ENCODE results near the gene PDE4D. TPM values are rescaled to one million over a fixed set of nuclear protein-coding genes. Genes with fewer than 3 reads are reported as not detected.
"Not testable (repeated sequence)": the region's sequence is repeated elsewhere in the genome, so short reads cannot be mapped to it uniquely, and the experiment has no call there.

PDE4D gene
- total RNA-seq, 2 donors from 2014 or later = 33.8 to 82.6 TPM

DNA sequence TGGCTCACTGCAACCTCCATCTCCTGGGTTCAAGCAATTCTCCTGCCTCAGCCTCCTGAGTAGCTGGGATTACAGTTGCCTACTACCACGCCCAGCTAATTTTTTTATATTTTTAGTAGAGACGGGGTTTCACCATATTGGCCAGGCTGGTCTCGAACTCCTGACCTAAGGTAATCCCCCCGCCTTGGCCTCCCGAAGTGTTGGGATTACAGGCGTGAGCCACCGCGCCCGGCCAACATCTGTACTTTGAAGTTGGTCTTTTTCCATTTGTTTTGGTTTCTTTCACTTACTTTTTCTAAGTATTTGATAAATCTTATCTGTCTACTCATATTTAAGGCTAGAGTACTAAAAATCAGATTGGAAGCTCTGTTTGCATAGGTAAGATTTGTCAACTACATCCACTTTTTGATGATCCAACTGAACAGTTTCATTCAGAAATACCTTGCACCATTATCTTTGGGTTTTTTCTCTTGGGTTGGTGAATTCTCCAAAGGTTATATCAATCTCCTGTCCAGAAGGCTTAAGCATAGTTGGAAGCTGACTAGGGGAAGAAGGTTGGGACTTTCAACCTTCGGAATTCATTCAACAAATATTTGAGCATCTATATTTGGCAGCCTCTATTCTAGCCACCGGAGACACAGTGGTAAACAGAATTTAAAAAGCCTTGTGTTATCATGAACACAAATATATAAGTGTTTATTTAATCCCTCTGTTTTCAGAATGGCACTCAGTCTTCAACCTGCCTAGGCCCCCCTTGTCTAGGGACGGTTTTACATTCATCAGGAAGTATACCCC lies 821.6 kb downstream of the PDE4D start:
- intact Hi-C loops (cut with DNase I) = no loop called here

DNA sequence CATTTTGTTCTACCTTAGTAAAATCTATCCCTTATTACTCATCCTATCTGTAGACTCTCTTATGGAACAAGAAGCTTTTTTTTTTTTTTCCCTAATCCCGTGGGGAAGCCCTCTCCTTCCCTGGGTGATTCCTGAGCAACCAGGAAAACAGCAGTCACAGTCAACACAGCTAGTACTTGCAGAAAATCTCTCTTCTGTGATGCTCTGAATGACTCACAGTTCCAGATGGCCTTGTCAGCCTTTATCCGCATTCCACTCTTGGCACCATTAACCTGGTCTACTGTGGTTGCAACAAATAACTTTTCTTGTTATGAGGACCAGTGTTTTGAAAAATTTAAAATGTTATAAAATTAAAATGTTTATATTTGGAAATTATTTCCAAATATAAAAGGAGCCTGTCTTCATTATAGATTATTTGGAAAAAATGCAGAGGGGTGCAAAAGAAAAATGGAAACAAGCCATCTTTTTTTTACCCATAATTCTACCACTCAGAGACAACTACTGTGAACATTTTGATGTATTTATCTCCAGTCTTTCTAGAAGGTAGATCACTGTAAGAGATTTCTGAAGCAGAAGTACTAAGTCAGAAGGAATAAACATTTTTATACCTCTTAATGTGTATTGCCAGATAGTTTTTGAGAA lies 824.0 kb downstream of the PDE4D start:
- peak; percentile 26 for DNase-seq
- intact Hi-C loops (cut with DNase I) = no loop called here
- ATAC-seq = peak; percentile 71 to 96

More for the DNA sequence above, 821.6 kb downstream of the PDE4D start:
- no peak for DNase-seq
- no peak for ATAC-seq

DNA sequence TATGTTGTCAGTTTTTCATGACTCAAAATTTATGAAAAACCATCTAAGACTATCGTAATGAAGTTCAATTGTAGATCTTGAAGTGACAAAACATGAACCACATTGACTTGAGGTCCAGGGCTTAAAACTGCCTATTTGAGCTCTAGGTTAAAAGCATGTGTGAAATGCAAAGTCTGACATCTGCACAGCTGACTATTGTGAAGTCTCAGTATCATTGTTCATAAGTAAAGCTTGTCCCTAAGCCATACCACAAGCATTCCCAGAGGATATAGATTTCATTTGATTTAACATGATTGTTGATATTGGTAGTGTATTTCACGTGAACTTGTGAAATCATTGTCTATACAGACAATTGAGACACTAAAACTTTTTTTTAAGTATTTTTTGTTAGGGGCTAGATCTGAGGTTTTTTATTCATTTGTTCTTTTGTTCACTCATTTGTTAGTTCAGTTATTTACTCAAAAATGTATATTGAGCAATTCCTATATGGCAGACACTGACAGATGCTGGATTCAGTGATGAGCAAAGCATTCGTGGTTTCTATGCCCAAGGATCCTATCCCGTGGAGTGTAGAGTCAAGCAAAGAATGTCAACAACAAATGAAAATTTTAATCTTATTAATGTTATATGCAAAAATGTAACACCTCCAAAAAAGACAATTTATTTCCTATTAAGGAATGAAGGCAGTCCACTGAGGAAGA lies 825.4 kb downstream of the PDE4D start:
- no peak for DNase-seq
- ATAC-seq = no peak
- intact Hi-C loops (cut with DNase I) = no loop called here

DNA sequence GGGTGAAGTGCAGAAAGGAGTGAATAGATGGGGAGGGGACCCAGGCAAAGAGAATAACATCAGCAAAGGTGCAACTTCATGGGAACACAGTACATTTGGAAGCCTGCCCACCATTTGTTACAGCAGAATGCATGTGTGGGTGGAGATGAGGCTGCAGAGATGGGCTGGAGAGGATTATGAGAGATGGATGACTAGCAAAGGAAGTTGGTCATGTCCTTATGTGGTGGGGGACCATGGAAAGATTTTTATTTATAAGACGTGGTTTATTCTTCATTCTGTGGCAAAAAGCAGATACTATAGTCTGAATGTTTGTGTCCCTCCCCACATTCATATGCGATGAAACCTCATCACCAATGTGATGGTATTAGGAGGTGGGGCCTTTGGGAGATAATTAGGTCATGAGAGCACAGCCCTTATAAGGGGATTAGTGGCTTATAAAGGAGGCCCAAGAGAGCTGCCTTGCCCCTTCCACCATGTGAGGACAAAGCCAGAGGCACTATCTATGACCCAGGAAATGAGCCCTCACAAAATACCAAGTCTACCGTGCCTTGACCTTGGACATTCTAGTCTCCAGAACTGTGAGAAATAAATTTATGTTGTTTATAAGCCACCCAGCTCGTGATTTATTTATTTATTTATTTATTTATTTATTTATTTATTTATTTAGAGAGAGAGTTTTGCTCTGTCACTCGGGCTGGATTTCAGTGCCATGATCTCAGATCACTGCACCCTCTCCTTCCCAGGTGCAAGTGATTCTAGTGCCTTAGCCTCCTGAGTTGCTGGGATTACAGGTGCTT lies 827.0 kb downstream of the PDE4D start:
- DNase-seq (no peak), ATAC-seq (no peak)
- intact Hi-C loops (cut with DNase I) = no loop called here

DNA sequence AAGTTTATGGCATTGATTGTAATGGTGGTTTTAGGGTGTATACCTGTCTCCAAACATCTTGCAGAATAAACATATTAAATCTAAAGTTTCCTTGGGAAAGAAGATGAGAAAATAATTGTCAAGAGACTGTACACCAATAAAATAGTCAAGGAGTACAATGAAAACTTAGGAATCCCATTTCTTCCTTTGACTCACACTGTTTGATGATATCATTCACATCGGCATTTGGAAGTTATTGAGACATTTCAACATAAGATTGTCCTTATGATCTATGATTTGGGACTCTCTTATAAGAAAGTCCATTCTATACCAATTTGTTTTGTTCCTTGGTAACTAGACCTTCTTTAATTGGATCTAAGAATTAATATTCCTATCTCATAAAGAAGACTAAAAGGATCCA lies 828.0 kb downstream of the PDE4D start:
- DNase-seq (no peak), ATAC-seq (no peak)
- intact Hi-C loops (cut with DNase I) = no loop called here

DNA sequence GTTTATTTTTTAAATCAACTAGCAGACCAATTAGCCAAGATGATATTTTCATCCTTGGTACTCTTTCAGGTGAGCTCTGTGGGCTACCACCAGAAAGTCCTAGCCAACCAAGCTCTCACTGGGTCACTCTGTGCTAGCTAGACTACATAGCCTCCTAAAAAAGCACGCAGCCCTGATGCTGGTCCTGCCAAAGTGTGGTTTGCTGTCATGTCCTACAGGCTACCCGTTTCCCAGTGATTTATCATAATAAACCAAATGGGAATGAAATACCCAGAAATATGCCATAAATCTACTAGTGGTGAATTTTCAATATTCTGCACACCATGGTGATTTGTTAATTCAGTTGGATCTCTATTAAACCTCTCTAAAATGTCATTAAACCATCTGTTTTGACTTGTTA lies 829.2 kb downstream of the PDE4D start:
- ATAC-seq = peak; percentile 34 to 44
- intact Hi-C loops (cut with DNase I) = no loop called here
- DNase-seq = no peak

DNA sequence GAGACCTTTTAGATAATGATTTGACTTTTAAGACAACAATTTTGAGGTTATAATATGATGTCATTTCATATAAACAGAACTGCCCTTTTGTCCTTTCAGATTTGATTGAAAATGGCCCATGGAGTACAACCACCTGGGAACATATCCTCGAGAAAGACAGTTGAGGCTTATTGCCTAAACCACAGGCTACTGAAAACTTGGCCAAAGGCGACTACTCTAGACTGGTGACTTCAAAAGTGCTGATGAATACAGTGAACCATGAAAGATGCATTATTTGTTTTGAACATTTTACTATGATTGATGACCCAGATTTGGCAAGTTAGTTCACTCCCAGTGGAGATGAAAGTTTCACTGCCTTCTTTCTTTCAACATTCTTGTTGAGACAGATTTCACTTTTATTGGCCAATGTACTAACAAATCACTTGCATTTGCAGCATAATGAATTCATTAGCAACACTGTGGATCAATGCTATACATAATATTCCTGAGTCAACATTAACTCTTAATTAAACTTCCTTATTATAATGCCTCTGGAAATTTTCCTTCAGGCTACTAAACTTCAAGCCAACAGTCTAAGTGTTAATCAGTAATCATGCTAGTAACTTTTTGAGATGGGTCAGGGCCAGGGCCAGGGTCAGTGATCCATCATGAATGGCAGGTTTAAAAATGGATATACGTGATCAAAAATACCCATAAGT lies 830.4 kb downstream of the PDE4D start:
- DNase-seq (no peak), ATAC-seq (peak; percentile 53 to 78)
- intact Hi-C loops (cut with DNase I) = no loop called here

DNA sequence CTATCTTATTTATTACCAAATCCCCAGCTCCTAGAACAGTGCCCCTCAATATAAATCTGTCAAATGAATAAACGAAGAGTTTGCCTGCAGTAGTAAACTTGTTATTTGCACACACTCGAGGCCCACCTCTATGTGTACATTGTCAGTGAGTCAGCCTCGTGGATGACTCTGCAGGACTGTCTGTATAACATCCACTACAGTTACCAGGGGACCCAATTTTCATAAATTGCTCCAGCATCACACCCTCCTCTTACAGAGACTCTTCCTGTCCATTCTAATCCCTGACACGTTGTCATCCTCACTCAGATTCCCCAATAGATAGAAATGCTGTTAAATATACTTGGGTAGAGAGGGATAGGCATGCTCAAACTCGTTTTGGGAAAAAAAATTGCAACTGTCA lies 832.1 kb downstream of the PDE4D start:
- intact Hi-C loops (cut with DNase I) = no loop called here
- ATAC-seq = no peak

DNA sequence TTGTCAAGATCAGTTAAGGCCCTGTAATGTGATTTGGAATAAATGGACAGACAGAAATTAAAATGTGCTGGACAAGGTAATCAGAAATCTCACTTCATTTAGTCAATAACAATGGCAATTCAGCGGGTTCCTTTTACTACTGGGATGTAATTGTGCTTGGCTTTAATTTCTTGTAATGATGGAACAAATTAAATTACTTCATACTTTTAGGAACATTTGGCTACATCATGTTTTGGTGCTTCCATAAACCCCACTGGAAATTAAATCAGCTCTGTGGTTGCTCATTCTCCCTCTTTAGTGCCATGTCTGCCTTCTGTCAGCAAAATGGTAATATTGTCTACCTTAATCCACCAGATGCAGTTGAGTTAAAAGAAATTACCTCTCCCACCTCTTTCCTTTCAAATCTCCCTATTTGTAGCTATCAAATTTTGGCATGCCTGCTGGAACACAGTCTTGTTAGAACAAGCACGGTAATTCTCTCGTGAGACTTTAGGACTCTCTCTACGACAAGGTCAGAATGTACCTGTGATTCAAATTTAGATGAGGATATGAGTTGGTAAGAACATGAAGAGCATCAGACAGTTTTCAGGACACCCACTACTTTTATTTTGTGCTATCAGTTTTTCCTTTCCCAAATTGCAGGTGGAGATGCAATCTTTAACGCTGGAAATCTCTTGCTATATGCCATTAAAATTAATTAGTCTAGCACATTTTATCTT lies 834.4 kb downstream of the PDE4D start:
- DNase-seq = no peak
- ATAC-seq = no peak
- intact Hi-C loops (cut with DNase I) = no loop called here

More for the DNA sequence above, 832.1 kb downstream of the PDE4D start:
- DNase-seq = no peak

DNA sequence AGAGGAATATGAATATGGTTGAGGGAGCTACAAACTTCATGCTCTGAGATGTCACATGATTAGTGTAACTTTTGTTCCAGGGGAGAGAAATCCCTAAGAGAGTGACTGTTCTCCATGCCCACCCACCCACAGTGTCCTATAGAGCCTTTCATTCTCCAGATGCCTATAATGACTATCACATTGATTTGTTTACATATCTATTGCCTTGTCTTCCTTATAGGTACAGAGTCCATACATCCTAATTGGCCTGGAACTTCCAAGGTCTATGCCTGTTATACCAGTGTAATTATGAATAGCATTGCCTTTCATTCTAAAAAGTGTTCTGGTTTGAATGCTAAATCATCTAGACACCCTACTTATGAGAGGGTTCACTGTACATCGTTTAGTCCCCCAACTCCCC lies 835.3 kb downstream of the PDE4D start:
- intact Hi-C loops (cut with DNase I) = no loop called here

DNA sequence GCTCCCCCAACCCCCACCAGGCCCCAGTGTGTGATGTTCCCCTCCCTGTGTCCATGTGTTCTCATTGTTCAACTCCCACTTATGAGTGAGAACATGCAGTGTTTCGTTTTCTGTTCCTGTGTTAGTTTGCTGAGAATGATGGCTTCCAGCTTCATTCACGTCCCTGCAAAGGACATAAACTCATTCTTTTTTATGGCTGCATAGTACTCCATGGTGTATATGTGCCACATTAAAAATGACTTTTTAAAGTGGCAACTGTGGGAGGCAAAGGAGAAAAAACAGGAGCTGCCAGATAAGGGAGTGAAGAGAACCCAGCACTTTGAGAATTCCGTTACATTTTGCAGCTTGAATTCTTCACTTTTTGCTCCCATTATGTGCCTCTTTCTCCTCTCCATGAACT lies 836.9 kb downstream of the PDE4D start:
- ATAC-seq; intact Hi-C loops (cut with DNase I); DNase-seq: not testable (repeated sequence)

More for the DNA sequence above, 835.3 kb downstream of the PDE4D start:
- no peak for ATAC-seq
- DNase-seq = no peak

DNA sequence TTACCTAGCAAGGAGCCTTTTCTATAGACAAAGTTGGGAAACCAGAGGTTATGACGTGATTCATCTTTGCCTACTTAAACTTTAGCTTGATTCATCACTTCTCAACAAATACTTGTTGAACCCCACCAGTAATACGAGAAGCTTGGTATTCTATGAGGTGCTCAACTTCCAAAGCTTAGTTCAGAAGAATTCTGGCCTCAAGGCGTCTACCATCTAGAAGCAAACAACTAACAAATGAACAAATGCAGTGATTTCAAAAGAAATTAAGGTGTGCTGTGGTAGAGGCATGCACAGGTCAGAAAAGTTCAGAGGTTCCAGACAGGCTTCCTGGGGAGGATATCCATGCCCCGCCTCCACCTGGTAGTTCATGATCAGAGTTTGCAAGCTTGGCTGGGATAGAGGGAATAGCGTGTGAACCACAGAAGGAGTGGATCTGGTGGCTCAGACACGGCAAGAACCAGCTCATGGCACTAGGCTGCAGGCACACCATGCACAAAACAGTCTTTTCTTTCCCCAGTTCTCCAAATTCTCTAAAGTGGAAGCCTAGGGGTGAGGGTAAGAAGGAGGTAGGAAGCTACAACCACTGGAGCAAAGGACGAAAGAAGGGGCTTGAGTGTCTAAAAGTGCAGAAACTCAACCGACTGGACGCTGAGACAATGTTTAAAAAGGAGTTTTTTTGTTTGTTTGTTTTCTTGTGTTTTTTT lies 837.6 kb downstream of the PDE4D start:
- DNase-seq (no peak), ATAC-seq (no peak)
- intact Hi-C loops (cut with DNase I) = no loop called here

DNA sequence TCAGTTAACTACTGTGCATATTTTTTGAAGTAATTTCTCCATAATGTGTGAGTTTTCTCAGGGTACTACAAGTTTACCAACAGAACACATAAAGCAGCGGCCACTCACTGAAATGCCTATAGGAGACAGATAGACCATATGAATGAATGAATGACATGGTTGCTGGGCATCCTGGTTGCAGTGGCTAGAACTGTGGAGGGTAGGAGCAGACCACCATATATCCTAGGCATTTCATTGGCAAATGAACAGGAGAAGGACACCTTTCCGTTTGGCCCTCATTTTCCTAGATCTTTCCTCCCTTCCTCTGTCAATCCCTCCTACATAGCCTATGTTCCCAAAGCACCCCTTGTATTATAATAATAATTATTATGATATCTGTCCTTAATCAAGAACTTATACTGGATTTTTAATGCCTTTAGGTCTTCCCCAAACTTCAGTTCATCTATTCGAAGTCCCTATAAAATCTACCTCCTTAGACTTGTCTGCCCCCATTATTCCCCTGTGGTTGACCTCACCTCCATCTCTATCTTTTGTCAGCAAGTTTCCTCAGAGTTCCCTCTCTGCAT lies 838.5 kb downstream of the PDE4D start:
- DNase-seq = no peak
- no peak for ATAC-seq
- intact Hi-C loops (cut with DNase I) = no loop called here

DNA sequence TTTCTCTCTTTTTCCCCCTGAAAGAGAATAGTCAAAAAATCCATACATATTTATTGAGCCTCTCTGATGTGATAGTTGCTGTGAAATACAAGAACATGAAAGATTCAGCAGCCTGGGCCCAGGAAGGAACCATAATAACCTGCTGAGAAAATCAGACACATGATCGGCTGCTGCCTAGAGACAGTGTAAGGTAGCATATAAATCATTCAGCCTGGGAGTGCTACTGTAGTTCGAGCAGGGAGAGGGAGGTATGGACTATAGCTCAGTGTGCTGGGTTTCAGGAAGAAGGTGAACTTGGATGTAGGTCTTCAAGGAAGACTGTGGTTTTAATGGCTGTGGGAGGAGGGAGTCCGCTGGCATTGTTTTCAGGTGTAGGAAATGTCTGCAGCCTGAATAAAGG lies 841.6 kb downstream of the PDE4D start:
- intact Hi-C loops (cut with DNase I) = no loop called here
- ATAC-seq (no peak), DNase-seq (no peak)

DNA sequence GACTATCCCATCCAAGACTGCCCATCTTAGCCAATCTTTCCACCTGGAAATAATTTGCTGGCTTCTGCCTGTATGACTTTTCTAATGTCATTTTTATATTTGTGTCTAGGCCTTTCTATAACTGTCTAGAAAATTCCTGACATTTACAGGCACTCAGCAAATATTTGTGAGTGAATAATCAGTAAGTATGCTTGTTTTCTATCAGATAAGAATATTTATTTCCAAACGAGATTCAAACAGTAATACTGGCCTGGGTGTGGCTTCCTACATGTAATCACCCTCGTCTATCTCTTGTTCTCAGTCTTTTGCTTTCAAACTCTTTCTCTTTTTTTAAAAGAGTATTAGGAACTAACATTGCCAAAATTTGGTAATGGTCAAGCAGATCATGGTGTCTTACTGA lies 844.4 kb downstream of the PDE4D start:
- intact Hi-C loops (cut with DNase I) = no loop called here
- DNase-seq (no peak), ATAC-seq (no peak)

DNA sequence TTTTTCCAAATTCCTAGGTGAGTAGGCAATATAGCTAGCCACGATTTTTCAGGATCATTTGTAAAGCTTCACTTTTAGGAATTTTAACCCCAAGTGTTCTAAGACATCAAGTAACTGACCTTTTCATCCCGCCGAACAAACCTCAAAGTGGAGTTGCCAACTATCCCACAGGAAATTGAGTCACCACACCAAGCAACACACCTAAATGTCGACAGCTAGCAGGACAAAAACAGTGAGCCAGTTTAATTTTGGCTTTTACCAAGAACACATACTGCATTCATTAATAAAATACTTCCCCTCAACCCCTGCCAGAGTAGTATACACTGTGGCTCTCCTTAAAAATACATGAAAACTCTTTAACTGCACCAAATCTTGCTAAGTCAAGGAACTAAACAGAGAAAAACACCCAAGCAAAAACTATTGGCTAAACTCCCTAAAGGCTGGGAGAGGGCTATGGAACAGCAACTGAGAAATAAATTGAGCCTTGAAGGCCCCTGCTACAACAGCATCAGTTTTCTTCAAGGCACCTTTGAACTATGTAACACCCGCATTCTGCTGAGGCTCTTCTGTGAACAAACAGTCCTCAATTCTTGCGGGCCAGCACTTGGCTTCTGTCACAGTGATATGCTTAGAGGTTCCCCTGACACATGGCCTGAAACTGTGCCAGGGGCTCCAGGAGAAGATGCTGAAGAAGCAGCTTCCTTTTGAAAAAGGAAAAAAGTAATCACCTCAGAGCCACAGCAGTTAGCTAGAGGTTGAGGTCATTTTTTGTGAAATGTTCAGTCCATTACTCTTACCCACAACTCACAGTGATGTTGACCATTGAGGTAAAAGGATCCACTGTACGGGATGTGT lies 851.1 kb downstream of the PDE4D start:
- intact Hi-C loops (cut with DNase I) = no loop called here
- no peak for ATAC-seq
- DNase-seq = peak; percentile 66

Measured in left cardiac atrium (tissue), 4 donors.